Measurements from ENCODE around the gene SLC11A1. TPM values are rescaled to one million over a fixed set of nuclear protein-coding genes. Genes with fewer than 3 reads are reported as not detected.

SLC11A1 gene
- total RNA-seq, 2 donors from 2014 or later = 0.09 to 0.19 TPM

DNA sequence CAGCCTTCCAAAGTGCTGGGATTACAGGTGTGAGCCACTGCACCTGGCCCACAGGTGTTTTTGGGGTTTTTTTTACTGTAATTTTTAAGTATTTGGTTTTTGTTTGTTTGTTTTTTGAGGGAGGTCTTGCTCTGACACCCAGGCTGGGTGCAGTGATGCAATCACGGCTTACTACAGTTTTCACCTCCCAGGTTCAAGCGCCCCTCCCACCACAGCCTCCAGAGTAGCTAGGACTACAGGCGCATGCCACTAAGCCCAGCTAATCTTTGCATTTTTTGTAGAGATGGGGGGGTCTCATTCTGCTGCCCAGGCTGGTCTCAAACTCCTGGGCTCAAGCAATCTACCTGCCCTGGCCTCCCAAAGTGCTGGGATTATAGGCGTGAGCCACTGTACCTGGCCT lies 7.3 kb upstream of the SLC11A1 start:
- no peak for ATAC-seq (replicated peaks)
- Mint-ChIP-seq H3K27ac (no peak overlapping the region), H3K9me3 (no peaks in the 10 kb centered on the region), H3K36me3 (ENCODE audit: low read depth) (no peaks in the 10 kb centered on the region), H3K4me1 (peaks cover 5% of the 10 kb centered on the region), H3K4me3 (no peak overlapping the region), H3K27me3 (no peaks in the 10 kb centered on the region)

DNA sequence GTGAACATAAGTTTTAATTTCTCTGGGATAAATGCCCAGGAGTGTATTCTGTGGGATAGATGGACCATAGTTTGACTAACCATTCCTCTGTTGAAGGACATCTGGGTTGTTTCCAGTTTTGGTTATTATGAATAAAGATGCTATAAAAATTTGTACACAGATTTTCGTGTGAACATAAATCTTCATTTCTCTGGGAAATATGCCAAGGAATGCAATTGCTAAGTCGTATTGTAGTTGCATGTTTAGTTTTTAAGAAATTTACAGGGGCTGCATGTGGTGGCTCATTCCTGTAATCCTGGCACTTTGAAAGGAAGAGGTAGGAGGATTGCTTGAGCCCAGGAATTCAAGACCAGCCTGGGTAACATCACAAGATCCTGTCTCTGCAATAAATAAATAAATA lies 6.9 kb upstream of the SLC11A1 start:
- no peaks in the 10 kb centered on the region for H3K27me3 Mint-ChIP-seq

DNA sequence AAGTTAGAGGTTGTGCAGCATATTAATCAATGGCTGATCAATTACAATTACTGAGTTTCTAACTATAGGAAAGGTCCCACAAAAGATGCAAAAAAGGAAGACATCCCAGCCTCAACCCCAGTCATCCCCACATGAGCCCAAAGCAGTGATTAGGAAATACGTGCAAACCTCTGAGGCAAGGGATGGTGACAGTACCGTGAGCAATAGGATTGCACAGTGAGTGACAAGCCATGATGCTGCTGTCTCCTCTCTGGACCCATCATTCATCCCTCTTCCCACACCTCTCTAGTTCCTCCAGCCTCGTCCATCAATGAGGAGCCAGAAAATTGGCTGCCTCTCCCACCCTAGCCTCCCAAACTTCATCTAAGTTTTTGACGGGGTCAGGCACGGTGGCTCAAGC lies 4.0 kb upstream of the SLC11A1 start:
- no peaks in the 10 kb centered on the region for H3K27me3 Mint-ChIP-seq
- H3K27ac Mint-ChIP-seq = no peak overlapping the region
- no peaks in the 10 kb centered on the region for H3K36me3 Mint-ChIP-seq (ENCODE audit: low read depth)
- no peak overlapping the region for H3K4me3 Mint-ChIP-seq
- H3K4me1 Mint-ChIP-seq = no peaks in the 10 kb centered on the region
- H3K9me3 Mint-ChIP-seq = no peaks in the 10 kb centered on the region
- ATAC-seq (replicated peaks) = no peak

More for the DNA sequence above, 6.9 kb upstream of the SLC11A1 start:
- Mint-ChIP-seq H3K36me3 (ENCODE audit: low read depth) (no peaks in the 10 kb centered on the region), H3K27ac (no peak overlapping the region), H3K4me3 (no peak overlapping the region), H3K4me1 (peaks cover 1% of the 10 kb centered on the region), H3K9me3 (no peaks in the 10 kb centered on the region)
- ATAC-seq (replicated peaks) = no peak

DNA sequence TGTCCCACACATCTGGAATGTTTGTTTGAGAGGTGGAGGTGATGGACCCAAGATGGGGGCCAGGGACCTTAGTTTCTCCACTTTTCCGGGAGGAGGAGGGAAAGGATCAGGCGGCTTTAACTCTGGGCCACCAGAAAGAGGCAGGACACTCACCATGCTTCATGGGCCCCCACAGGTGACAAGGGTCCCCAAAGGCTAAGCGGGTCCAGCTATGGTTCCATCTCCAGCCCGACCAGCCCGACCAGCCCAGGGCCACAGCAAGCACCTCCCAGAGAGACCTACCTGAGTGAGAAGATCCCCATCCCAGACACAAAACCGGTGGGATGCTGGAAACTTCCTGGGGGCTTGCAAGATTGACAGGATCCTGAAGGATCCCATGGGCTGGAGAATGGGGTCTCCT lies 712 bp downstream of the SLC11A1 start:
- H3K4me3 Mint-ChIP-seq = no peak overlapping the region
- no peaks in the 10 kb centered on the region for H3K9me3 Mint-ChIP-seq
- no peak for ATAC-seq (replicated peaks)
- H3K4me1 Mint-ChIP-seq = peaks cover 3% of the 10 kb centered on the region
- H3K36me3 Mint-ChIP-seq (ENCODE audit: low read depth) = no peaks in the 10 kb centered on the region
- H3K27ac Mint-ChIP-seq = no peak overlapping the region
- peaks cover 3% of the 10 kb centered on the region for H3K27me3 Mint-ChIP-seq

DNA sequence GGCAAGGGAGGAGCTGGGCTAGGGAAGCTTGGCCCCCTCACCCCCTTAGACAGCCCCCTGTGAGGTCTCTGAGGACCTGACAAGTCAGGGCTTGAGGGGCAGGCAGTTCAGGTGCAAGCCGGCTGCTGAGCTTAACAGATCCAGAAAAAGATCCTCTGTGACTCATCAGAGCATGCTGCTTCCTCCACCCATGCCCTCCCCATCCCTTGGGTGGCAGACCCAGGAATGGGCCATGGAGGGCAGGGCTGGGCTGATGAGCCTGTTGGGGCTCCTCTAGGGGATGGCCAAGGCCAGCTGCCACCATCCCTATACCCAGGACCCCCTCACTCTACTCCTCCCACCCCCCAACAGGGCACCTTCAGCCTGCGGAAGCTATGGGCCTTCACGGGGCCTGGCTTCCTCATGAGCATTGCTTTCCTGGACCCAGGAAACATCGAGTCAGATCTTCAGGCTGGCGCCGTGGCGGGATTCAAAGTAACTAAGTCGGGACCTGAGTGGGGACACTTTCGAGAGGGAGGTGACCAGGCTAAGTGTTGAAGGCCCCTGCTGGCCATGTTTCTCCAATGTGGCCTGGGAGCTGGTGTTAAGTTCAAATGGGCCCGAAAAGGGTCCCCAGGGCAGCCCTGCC lies 1.9 kb downstream of the SLC11A1 start:
- Mint-ChIP-seq H3K4me1 (peaks cover 3% of the 10 kb centered on the region), H3K36me3 (ENCODE audit: low read depth) (no peaks in the 10 kb centered on the region), H3K27me3 (peaks cover 3% of the 10 kb centered on the region), H3K27ac (no peak overlapping the region), H3K9me3 (no peaks in the 10 kb centered on the region), H3K4me3 (no peak overlapping the region)
- ATAC-seq (replicated peaks) = no peak

DNA sequence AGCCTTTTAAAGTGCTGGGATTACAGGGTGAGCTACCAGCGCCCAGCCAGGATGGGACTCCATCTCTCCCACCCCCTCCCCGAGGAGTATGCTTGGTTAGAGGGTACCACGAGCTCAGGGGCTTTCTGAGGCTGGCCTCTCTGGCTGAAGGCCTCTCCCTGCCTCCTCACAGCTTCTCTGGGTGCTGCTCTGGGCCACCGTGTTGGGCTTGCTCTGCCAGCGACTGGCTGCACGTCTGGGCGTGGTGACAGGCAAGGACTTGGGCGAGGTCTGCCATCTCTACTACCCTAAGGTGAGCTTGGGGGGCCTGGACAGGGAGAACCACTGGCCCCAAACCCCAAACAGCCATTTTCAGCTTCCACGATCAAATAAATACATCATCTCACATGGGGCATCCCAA lies 2.9 kb downstream of the SLC11A1 start:
- H3K4me1 Mint-ChIP-seq = peaks cover 3% of the 10 kb centered on the region
- no peak overlapping the region for H3K4me3 Mint-ChIP-seq
- H3K27me3 Mint-ChIP-seq = peaks cover 3% of the 10 kb centered on the region
- no peaks in the 10 kb centered on the region for H3K9me3 Mint-ChIP-seq
- no peaks in the 10 kb centered on the region for H3K36me3 Mint-ChIP-seq (ENCODE audit: low read depth)
- ATAC-seq (replicated peaks) = no peak
- H3K27ac Mint-ChIP-seq = no peak overlapping the region

DNA sequence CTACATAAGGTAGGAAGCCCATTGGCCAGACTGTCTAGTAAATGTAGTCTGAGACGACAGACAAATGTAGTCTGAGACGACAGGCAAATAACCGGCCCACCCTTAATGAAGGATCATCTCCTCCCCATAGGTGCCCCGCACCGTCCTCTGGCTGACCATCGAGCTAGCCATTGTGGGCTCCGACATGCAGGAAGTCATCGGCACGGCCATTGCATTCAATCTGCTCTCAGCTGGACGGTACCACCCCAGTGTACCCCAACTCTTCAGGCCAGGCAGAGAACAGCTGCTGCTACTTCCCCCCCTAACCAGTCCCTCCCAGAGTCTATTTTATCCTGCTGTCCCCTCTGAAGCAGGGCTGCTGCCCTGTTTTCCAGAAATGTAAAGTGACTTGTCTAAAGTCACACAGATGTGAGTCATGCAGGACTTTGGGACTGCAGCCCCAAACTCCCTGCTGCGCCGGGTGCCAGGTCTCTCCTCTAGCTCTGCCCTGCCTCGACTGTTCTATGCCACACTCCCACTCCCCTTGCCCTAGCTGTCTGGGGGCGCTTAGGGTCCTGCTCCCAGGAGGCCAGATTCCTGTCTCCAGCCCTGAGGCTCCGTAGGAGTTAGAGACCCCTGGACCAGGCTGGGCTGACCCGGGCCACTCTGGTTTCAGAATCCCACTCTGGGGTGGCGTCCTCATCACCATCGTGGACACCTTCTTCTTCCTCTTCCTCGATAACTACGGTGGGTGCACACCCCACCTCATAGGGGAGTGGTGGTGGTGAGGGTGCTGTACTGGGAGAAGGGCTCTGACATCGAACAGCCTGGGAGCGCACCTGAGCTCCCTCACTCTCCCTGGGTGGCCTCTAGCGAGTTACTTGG lies 4.7 kb downstream of the SLC11A1 start:
- no peak overlapping the region for H3K27ac Mint-ChIP-seq
- ATAC-seq (replicated peaks) = no peak
- no peak overlapping the region for H3K4me3 Mint-ChIP-seq
- peaks cover 3% of the 10 kb centered on the region for H3K27me3 Mint-ChIP-seq
- H3K36me3 Mint-ChIP-seq (ENCODE audit: low read depth) = no peaks in the 10 kb centered on the region
- peaks cover 3% of the 10 kb centered on the region for H3K4me1 Mint-ChIP-seq
- H3K9me3 Mint-ChIP-seq = no peaks in the 10 kb centered on the region

DNA sequence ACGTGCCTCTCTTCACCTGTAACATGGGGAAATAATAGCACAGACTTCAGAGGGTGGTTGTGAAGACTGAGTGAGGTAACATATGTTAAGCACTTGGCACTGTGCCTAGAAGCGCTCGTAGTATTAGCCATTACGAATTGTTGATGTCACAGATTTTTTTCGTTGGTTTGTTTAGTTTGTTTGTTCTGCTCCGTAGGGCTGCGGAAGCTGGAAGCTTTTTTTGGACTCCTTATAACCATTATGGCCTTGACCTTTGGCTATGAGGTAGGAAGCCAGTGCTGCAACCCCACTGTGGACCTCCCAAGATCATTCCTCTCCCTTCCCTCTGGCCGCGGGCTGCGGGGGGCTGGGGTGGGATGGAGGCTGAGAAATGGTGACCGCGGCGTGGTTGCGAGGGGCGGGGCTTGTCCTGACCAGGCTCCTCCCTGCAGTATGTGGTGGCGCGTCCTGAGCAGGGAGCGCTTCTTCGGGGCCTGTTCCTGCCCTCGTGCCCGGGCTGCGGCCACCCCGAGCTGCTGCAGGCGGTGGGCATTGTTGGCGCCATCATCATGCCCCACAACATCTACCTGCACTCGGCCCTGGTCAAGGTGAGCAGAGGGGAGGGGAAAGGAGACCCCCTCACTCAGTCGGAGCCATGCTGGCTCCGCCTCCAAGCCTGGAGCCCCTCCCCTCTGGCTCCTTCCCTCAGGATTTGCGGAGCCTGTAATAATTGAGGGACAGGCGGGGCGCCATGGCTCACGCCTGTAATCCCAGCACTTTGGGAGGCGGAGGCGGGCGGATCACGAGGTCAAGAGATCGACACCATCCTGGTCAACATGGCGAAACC lies 5.5 kb downstream of the SLC11A1 start:
- Mint-ChIP-seq H3K9me3 (no peaks in the 10 kb centered on the region), H3K4me3 (no peak overlapping the region), H3K27me3 (peaks cover 3% of the 10 kb centered on the region), H3K36me3 (ENCODE audit: low read depth) (no peaks in the 10 kb centered on the region), H3K4me1 (peaks cover 3% of the 10 kb centered on the region), H3K27ac (no peak overlapping the region)
- no peak for ATAC-seq (replicated peaks)

DNA sequence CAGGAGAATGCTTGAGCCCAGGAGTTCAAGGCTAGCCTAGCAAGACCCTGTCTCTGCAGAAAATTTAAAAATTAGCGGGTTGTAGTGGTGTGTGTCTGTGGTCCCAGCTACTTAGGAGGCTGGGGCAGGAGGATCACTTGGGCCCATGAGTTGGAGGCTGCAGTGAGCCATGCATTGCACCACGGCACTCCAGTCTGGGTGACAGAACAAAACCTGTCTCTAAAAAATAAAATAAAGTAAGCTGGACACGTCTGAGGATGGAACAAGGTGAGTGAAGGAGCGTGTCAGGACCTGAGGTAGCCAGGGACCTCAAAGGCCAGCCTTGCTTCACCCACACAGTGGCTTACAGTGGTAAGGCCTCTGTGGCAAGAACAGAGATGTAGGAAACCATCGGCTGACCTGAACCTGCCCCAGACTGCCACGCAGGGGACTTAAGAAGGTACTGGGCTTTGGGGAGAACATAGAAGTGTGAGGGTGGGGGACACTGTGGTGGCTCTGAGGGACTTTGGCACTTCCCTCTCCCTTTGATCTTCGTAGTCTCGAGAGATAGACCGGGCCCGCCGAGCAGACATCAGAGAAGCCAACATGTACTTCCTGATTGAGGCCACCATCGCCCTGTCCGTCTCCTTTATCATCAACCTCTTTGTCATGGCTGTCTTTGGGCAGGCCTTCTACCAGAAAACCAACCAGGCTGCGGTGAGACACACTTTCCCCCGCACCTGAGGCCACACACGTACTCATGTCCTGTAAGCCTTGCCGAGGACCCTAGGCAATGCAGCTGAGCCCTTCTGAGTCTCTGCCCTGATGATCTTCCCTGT lies 7.5 kb downstream of the SLC11A1 start:
- no peak for ATAC-seq (replicated peaks)
- peaks cover 3% of the 10 kb centered on the region for H3K4me1 Mint-ChIP-seq
- H3K27me3 Mint-ChIP-seq = peaks cover 3% of the 10 kb centered on the region
- H3K4me3 Mint-ChIP-seq = no peak overlapping the region
- H3K9me3 Mint-ChIP-seq = no peaks in the 10 kb centered on the region
- H3K36me3 Mint-ChIP-seq (ENCODE audit: low read depth) = no peaks in the 10 kb centered on the region
- no peak overlapping the region for H3K27ac Mint-ChIP-seq

DNA sequence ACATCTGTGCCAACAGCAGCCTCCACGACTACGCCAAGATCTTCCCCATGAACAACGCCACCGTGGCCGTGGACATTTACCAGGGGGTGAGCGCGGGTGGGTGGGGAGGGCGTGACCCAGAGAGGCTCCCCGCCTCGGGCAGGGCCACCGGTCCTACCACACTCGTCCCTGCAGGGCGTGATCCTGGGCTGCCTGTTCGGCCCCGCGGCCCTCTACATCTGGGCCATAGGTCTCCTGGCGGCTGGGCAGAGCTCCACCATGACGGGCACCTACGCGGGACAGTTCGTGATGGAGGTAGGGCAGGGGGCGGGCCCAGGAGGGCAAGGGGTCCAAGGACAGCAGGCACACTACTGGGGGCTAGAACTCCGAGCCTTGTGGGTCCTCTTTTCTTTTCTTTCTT lies 9.1 kb downstream of the SLC11A1 start:
- Mint-ChIP-seq H3K27ac (no peak overlapping the region), H3K4me1 (peaks cover 3% of the 10 kb centered on the region), H3K9me3 (no peaks in the 10 kb centered on the region), H3K36me3 (ENCODE audit: low read depth) (peaks cover 2% of the 10 kb centered on the region), H3K4me3 (no peak overlapping the region), H3K27me3 (peaks cover 3% of the 10 kb centered on the region)
- ATAC-seq (replicated peaks) = no peak

DNA sequence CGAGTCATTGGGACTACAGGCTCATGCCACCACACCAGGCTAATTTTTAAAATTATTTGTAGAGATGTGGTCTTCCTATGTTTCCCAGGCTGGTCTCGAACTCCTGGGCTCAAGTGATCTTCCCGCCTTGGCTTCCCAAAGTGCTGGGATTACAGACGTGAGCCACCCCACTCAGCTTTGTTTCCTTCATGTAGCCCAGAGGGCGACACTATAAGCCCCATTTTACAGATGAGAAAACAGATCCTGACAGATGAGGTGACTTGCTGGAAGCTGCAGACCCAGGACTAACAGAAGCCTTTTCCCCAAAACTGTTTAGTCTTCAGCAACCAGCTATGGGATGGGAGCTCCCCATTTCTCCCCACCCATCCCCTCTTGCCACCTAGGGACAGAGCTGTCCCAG lies 10.4 kb downstream of the SLC11A1 start:
- Mint-ChIP-seq H3K27me3 (no peaks in the 10 kb centered on the region), H3K9me3 (no peaks in the 10 kb centered on the region), H3K4me1 (no peaks in the 10 kb centered on the region), H3K36me3 (ENCODE audit: low read depth) (peaks cover 14% of the 10 kb centered on the region), H3K4me3 (no peak overlapping the region), H3K27ac (no peak overlapping the region)
- ATAC-seq (replicated peaks) = no peak

DNA sequence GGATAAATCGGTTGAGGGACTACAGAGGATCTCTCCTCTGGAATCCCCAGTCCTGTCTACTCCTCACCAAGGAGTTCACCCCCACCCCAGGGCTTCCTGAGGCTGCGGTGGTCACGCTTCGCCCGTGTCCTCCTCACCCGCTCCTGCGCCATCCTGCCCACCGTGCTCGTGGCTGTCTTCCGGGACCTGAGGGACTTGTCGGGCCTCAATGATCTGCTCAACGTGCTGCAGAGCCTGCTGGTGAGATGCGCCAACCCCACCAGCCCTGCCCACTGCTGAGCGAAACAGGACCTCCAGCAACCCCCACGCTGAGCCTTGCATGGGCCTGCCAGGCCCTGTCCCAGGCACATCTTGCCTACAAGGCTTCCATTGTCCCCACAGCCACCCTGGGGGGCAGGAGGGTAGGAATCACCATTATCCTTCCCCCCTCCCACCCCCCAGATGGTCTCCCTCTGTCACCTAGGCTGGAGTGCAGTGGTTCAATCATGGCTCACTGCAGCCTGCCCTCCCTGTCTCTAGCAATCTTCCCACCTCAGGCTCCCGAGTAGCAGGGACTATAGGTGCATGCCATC lies 10.9 kb downstream of the SLC11A1 start:
- Mint-ChIP-seq H3K4me3 (no peak overlapping the region), H3K36me3 (ENCODE audit: low read depth) (peaks cover 19% of the 10 kb centered on the region), H3K9me3 (no peaks in the 10 kb centered on the region), H3K4me1 (no peaks in the 10 kb centered on the region), H3K27me3 (no peaks in the 10 kb centered on the region), H3K27ac (no peak overlapping the region)
- ATAC-seq (replicated peaks) = no peak

DNA sequence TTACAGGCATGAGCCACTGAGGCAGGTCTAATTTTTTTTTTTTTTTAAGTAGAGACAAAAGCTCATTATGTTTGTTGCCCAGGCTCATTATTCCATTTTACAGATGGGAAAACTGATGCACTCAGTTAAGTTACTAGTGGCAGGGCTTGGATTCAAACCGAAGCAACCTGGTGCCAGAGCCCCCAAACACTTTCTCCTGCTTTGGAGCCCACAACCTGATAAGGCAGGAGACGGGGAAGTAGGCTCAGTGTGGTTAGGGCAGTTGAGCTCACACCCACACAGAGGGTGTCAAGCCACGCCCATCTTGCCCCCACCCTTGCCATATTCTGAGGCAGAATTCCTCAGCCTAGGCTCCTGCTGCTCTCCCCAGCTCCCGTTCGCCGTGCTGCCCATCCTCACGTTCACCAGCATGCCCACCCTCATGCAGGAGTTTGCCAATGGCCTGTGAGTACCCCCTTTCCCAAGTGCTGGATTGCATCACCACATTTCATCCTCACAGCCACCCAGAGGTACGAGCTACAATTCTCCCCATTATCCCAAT lies 11.7 kb downstream of the SLC11A1 start:
- Mint-ChIP-seq H3K27me3 (no peaks in the 10 kb centered on the region), H3K36me3 (ENCODE audit: low read depth) (peaks cover 25% of the 10 kb centered on the region), H3K9me3 (no peaks in the 10 kb centered on the region), H3K4me3 (no peak overlapping the region), H3K4me1 (no peaks in the 10 kb centered on the region), H3K27ac (no peak overlapping the region)
- no peak for ATAC-seq (replicated peaks)

Data from activated T-helper 17 cell treated with anti-CD3 and anti-CD28 coated beads, Interleukin-2, amount 50 U/mL, for 72 hours (primary cell).